ENCODE measurements around the gene CACNA2D3. TPM values are rescaled to one million over a fixed set of nuclear protein-coding genes. Genes with fewer than 3 reads are reported as not detected.

The CACNA2D3 gene
- total RNA-seq, 2 donors from 2014 or later = 0.97 TPM; not detected in 1

DNA sequence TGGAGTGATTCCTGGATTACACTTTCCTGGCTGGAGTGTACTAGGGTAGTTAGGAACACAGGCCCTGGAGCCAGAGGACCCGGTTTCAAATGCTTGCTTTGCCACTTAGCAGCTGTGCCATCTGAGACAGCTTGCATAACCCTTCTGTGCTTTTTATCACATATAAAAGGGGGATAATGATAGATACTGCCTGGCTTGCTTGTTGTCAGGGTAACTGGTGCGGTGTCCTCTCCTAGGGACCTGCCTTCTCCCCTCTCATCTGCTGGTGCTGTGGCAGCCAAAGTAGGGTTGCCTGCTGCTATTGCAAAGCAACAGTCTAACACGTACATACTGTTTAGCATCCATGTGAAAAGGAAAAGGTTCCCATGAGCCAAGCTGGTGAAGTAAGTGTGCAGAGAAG is 667.7 kb downstream of the CACNA2D3 start:
- TF ChIP-seq, protein P1, sequence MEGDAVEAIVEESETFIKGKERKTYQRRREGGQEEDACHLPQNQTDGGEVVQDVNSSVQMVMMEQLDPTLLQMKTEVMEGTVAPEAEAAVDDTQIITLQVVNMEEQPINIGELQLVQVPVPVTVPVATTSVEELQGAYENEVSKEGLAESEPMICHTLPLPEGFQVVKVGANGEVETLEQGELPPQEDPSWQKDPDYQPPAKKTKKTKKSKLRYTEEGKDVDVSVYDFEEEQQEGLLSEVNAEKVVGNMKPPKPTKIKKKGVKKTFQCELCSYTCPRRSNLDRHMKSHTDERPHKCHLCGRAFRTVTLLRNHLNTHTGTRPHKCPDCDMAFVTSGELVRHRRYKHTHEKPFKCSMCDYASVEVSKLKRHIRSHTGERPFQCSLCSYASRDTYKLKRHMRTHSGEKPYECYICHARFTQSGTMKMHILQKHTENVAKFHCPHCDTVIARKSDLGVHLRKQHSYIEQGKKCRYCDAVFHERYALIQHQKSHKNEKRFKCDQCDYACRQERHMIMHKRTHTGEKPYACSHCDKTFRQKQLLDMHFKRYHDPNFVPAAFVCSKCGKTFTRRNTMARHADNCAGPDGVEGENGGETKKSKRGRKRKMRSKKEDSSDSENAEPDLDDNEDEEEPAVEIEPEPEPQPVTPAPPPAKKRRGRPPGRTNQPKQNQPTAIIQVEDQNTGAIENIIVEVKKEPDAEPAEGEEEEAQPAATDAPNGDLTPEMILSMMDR (conservative IDR thresholded peaks at IDR 0.05) = no peak
- H3K36me3 Mint-ChIP-seq (ENCODE audit: low read depth) = no peaks in the 10 kb centered on the region
- peaks cover 21% of the 10 kb centered on the region for H3K4me1 Mint-ChIP-seq
- H3K27me3 ChIP-seq (ENCODE audit: control insufficient read depth, insufficient read depth, low read length, poor library complexity, severe bottlenecking) = no peaks in the 10 kb centered on the region
- H3K27me3 Mint-ChIP-seq (ENCODE audit: insufficient read depth) = no peaks in the 10 kb centered on the region
- H3K4me3 ChIP-seq (ENCODE audit: low read length) = no peak overlapping the region
- peaks cover 39% of the 10 kb centered on the region for H3K9me3 ChIP-seq (ENCODE audit: control insufficient read depth, low read length)
- peaks cover 5% of the 10 kb centered on the region for H3K9me3 Mint-ChIP-seq
- H3K27ac ChIP-seq (ENCODE audit: low read depth, low read length) = no peak overlapping the region
- WGBS, 2 experiments (ENCODE audit: insufficient coverage in 1 of 2, insufficient read length in 1 of 2) = 93 to 95% methylated on average over 2 to 3 of the region's 3 CpGs
- H3K4me3 Mint-ChIP-seq = no peak overlapping the region
- no peak overlapping the region for H3K9ac ChIP-seq (ENCODE audit: extremely low read depth, low read length, poor library complexity, severe bottlenecking)
- H3K27ac Mint-ChIP-seq = no peak overlapping the region
- no peak for DNase-seq
- H3K36me3 ChIP-seq (ENCODE audit: control insufficient read depth, insufficient read depth, low read length) = no peaks in the 10 kb centered on the region
- H3K4me1 ChIP-seq (ENCODE audit: control insufficient read depth, insufficient read depth, low read length) = peaks cover 4% of the 10 kb centered on the region

DNA sequence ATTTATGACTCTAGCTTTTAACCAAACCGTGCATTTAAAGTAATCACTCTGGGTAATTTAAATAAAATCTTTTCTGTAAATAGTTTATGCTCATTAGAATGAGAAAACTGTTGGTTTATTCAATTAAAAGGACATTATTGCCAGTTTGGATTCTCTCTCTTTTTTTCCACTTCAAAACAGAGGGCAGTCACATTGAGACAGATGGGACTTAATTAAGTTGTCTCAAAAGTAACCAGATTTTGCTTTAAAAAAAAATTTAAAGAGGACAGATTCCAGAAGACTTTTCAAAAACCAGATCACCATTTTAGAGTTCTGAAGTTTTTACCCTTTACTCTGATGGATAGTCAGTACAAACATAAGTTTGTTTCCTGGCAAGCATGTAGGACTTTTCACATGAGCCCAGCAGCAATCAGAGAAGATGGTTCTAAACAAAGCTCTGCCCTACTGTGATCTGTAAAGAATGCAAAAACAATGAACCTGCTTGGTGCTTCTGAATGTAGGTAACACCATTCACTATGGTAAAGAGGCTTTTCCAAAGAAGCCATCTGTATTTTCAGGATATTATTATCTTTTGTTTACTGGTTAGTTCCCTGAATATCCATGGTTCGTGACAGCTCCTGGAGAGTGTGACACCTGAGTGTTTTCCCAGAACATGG is 669.3 kb downstream of the CACNA2D3 start:
- no peak overlapping the region for H3K9ac ChIP-seq (ENCODE audit: extremely low read depth, low read length, poor library complexity, severe bottlenecking)
- H3K27me3 Mint-ChIP-seq (ENCODE audit: insufficient read depth) = no peaks in the 10 kb centered on the region
- H3K36me3 Mint-ChIP-seq (ENCODE audit: low read depth) = no peaks in the 10 kb centered on the region
- TF ChIP-seq, protein P1 (conservative IDR thresholded peaks at IDR 0.05) = no peak
- WGBS, 2 experiments (ENCODE audit: insufficient coverage in 1 of 2, insufficient read length in 1 of 2) = 79% methylated on average over 2 of the region's 2 CpGs; no CpG with 5 or more reads in 1 of the 2 experiments
- no peak overlapping the region for H3K27ac ChIP-seq (ENCODE audit: low read depth, low read length)
- DNase-seq = no peak
- no peaks in the 10 kb centered on the region for H3K36me3 ChIP-seq (ENCODE audit: control insufficient read depth, insufficient read depth, low read length)
- H3K9me3 Mint-ChIP-seq = peaks cover 10% of the 10 kb centered on the region
- peaks cover 21% of the 10 kb centered on the region for H3K4me1 Mint-ChIP-seq
- H3K27ac Mint-ChIP-seq = no peak overlapping the region
- H3K4me3 Mint-ChIP-seq = no peak overlapping the region
- H3K4me3 ChIP-seq (ENCODE audit: low read length) = no peak overlapping the region
- no peaks in the 10 kb centered on the region for H3K27me3 ChIP-seq (ENCODE audit: control insufficient read depth, insufficient read depth, low read length, poor library complexity, severe bottlenecking)
- peaks cover 4% of the 10 kb centered on the region for H3K4me1 ChIP-seq (ENCODE audit: control insufficient read depth, insufficient read depth, low read length)
- peaks cover 43% of the 10 kb centered on the region for H3K9me3 ChIP-seq (ENCODE audit: control insufficient read depth, low read length)

DNA sequence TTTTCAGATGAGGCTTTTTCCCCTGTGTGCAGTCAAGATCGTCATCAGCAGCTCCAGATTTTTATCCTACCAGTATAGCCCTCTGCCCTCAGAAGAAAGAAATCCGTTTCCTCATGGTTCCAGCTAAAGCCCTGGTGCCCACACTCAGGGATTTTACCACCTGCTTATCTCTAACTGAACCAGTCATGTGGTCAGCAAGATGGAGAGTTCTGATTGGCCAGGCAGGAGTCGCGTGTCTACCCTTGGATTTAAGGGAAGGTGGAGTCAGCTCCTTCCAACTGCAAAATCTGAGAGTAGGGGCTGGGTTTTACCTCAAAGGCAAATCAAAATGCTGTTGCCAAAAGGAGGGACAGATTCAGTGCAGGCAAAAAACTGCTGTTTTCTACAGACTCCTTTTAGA is 670.2 kb downstream of the CACNA2D3 start:
- DNase-seq = no peak
- Histone ChIP-seq H3K9ac (ENCODE audit: extremely low read depth, low read length, poor library complexity, severe bottlenecking) (no peak overlapping the region), H3K9me3 (ENCODE audit: control insufficient read depth, low read length) (peaks cover 34% of the 10 kb centered on the region), H3K4me3 (ENCODE audit: low read length) (no peak overlapping the region), H3K27ac (ENCODE audit: low read depth, low read length) (no peak overlapping the region), H3K36me3 (ENCODE audit: control insufficient read depth, insufficient read depth, low read length) (no peaks in the 10 kb centered on the region), H3K4me1 (ENCODE audit: control insufficient read depth, insufficient read depth, low read length) (peaks cover 4% of the 10 kb centered on the region), H3K27me3 (ENCODE audit: control insufficient read depth, insufficient read depth, low read length, poor library complexity, severe bottlenecking) (no peaks in the 10 kb centered on the region)
- TF ChIP-seq, protein P1 (conservative IDR thresholded peaks at IDR 0.05) = no peak
- H3K27ac Mint-ChIP-seq = no peak overlapping the region
- H3K36me3 Mint-ChIP-seq (ENCODE audit: low read depth) = no peaks in the 10 kb centered on the region
- H3K4me3 Mint-ChIP-seq = no peak overlapping the region
- H3K27me3 Mint-ChIP-seq (ENCODE audit: insufficient read depth) = no peaks in the 10 kb centered on the region
- WGBS, 2 experiments (ENCODE audit: insufficient coverage in 1 of 2, insufficient read length in 1 of 2) = 92 to 95% methylated on average over 3 to 4 of the region's 4 CpGs
- H3K9me3 Mint-ChIP-seq = peaks cover 6% of the 10 kb centered on the region
- H3K4me1 Mint-ChIP-seq = peaks cover 21% of the 10 kb centered on the region

All from endodermal cell (in vitro differentiated cells).